ENCODE measurements around the gene OR51V1. TPM values are rescaled to one million over a fixed set of nuclear protein-coding genes. Genes with fewer than 3 reads are reported as not detected.

Gene OR51V1
- total and polyA plus RNA-seq, 4 donors = not detected

- TF ChIP-seq ATF3 (IDR thresholded peaks at IDR 0.05) (no peak), FOXA1 (IDR thresholded peaks at IDR 0.05) (no peak), EGR1 (IDR thresholded peaks at IDR 0.05; ENCODE audit: low read depth in 2 of 2) (no peak)
These were observed 33.9 kb upstream of the OR51V1 start, which contains the start of gene HBD (continued) for GRCh38 chr11:5234381-5234834.

GRCh38 chr11:5233307-5233706 is 32.8 kb upstream of the OR51V1 start:
- Histone ChIP-seq H3K4me3 (ENCODE audit: low read depth in 1 of 3, low read length in 3 of 3) (no peak overlapping the region), H3K4me1 (ENCODE audit: control insufficient read depth in 4 of 4, insufficient read depth in 4 of 4, low read length in 3 of 4) (no peaks in the 10 kb centered on the region), H3K27me3 (ENCODE audit: control insufficient read depth in 4 of 4, insufficient read depth in 4 of 4, low read length in 3 of 4) (no peaks in the 10 kb centered on the region), H3K9me3 (ENCODE audit: control insufficient read depth in 4 of 4, low read length in 3 of 4) (no peaks in the 10 kb centered on the region), H3K27ac (ENCODE audit: low read depth in 1 of 2, low read length in 2 of 2) (no peak overlapping the region), H3K9ac (ENCODE audit: low read depth in 1 of 2, low read length in 2 of 2) (no peak overlapping the region), H3K36me3 (ENCODE audit: control insufficient read depth in 4 of 4, insufficient read depth in 3 of 4, low read depth in 1 of 4, low read length in 3 of 4) (no peaks in the 10 kb centered on the region)
- DNase-seq (ENCODE audit: low spot score) = no peak
- 79% methylated on average over 1 of the region's 1 CpG for WGBS
- TF ChIP-seq ZBTB33 (IDR thresholded peaks at IDR 0.05) (no peak), MAX (IDR thresholded peaks at IDR 0.05) (no peak), HNF4G (IDR thresholded peaks at IDR 0.05) (no peak), FOXA1 (IDR thresholded peaks at IDR 0.05) (no peak)

- Histone ChIP-seq H3K4me1 (ENCODE audit: control insufficient read depth in 4 of 4, insufficient read depth in 4 of 4, low read length in 3 of 4) (no peaks in the 10 kb centered on the region), H3K27ac (ENCODE audit: low read depth in 1 of 2, low read length in 2 of 2) (no peak overlapping the region), H3K27me3 (ENCODE audit: control insufficient read depth in 4 of 4, insufficient read depth in 4 of 4, low read length in 3 of 4) (no peaks in the 10 kb centered on the region), H3K36me3 (ENCODE audit: control insufficient read depth in 4 of 4, insufficient read depth in 3 of 4, low read depth in 1 of 4, low read length in 3 of 4) (no peaks in the 10 kb centered on the region), H3K9me3 (ENCODE audit: control insufficient read depth in 4 of 4, low read length in 3 of 4) (no peaks in the 10 kb centered on the region), H3K9ac (ENCODE audit: low read depth in 1 of 2, low read length in 2 of 2) (no peak overlapping the region), H3K4me3 (ENCODE audit: low read depth in 1 of 3, low read length in 3 of 3) (no peak overlapping the region)
- DNase-seq (ENCODE audit: low spot score) = no peak
- TF ChIP-seq ATF3 (IDR thresholded peaks at IDR 0.05) (no peak), YY1 (IDR thresholded peaks at IDR 0.05) (no peak), ZBTB33 (IDR thresholded peaks at IDR 0.05) (no peak), JUND (IDR thresholded peaks at IDR 0.05) (no peak), MAX (IDR thresholded peaks at IDR 0.05) (no peak), REST (IDR thresholded peaks at IDR 0.05) (no peak), RAD21 (IDR thresholded peaks at IDR 0.05) (no peak), CTCF (IDR thresholded peaks at IDR 0.05; ENCODE audit: low read depth, low read length, missing input control) (no peak)
- 92% methylated on average over 2 of the region's 2 CpGs for WGBS
These were observed 32.3 kb upstream of the OR51V1 start for GRCh38 chr11:5232821-5233220.

Data from liver (tissue), 9 donors.